Measurements from ENCODE around the gene CEACAM1.

The CEACAM1 gene

DNA sequence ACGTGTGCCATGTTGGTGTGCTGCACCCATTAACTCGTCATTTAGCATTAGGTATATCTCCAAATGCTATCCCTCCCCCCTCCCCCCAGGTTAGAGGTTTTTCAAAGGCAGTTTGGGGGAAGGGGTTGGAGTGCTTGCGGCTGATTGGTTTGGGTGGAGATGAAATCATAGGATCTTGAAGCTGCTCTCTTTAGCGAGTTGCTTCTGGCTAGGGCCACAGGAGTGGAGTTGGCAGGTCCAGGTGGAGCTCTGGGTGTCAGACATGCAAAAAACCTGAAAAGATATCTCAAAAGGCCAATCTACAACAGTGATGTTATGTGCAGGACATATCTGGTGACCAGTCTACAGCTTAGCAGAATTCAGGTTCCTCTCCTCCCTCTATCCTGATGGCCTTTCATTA, 52.9 kb downstream of the CEACAM1 start:
- H3K4me1 Mint-ChIP-seq = no peaks in the 10 kb centered on the region
- no peak overlapping the region for H3K4me3 Mint-ChIP-seq
- DNase-seq (ENCODE audit: low spot score in 2 of 2) (no peak), ATAC-seq (replicated peaks; ENCODE audit: extremely low read depth, poor library complexity, severe bottlenecking) (no peak)
- H3K27me3 Mint-ChIP-seq = no peaks in the 10 kb centered on the region
- H3K27ac Mint-ChIP-seq (ENCODE audit: low read depth) = no peak overlapping the region
- H3K9me3 Mint-ChIP-seq = no peaks in the 10 kb centered on the region
- H3K36me3 Mint-ChIP-seq (ENCODE audit: insufficient read depth) = peaks cover 4% of the 10 kb centered on the region

GRCh38 chr19:42474743-42475142, 53.5 kb downstream of the CEACAM1 start:
- no peak overlapping the region for H3K4me3 Mint-ChIP-seq
- no peak overlapping the region for H3K27ac Mint-ChIP-seq (ENCODE audit: low read depth)

DNA sequence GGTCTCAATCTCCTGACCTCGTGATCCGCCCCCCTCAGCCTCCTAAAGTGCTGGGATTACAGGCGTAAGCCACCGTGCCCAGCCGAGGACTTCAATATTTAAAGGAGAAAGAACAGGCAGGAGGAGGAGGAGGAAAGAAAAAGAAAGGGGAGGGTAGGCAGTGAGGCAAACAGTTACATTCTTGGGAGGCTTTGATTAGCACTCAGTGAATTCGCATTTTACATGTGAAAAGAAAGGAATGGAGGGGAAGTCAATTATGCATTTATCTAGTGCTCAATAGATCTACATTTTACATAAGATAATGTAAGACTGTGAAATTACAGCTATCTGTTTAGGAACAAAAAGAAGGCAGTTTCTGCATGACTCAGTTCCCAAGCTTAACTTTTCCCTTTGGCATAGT, 54.6 kb downstream of the CEACAM1 start:
- DNase-seq (ENCODE audit: low spot score in 2 of 2) (no peak), ATAC-seq (replicated peaks; ENCODE audit: extremely low read depth, poor library complexity, severe bottlenecking) (no peak)
- Mint-ChIP-seq H3K27me3 (no peaks in the 10 kb centered on the region), H3K9me3 (no peaks in the 10 kb centered on the region), H3K4me1 (no peaks in the 10 kb centered on the region), H3K36me3 (ENCODE audit: insufficient read depth) (peaks cover 2% of the 10 kb centered on the region), H3K4me3 (no peak overlapping the region), H3K27ac (ENCODE audit: low read depth) (no peak overlapping the region)

More at GRCh38 chr19:42474743-42475142, 53.5 kb downstream of the CEACAM1 start:
- Mint-ChIP-seq H3K36me3 (ENCODE audit: insufficient read depth) (peaks cover 2% of the 10 kb centered on the region), H3K27me3 (no peaks in the 10 kb centered on the region), H3K4me1 (no peaks in the 10 kb centered on the region), H3K9me3 (no peaks in the 10 kb centered on the region)
- no peak for ATAC-seq (replicated peaks; ENCODE audit: extremely low read depth, poor library complexity, severe bottlenecking)
- no peak for DNase-seq (ENCODE audit: low spot score in 2 of 2)

GRCh38 chr19:42472402-42473147, 55.7 kb downstream of the CEACAM1 start:
- no peak for DNase-seq (ENCODE audit: low spot score in 2 of 2)
- no peaks in the 10 kb centered on the region for H3K36me3 Mint-ChIP-seq (ENCODE audit: insufficient read depth)
- no peak overlapping the region for H3K4me3 Mint-ChIP-seq
- no peaks in the 10 kb centered on the region for H3K9me3 Mint-ChIP-seq
- no peaks in the 10 kb centered on the region for H3K4me1 Mint-ChIP-seq
- H3K27ac Mint-ChIP-seq (ENCODE audit: low read depth) = no peak overlapping the region
- H3K27me3 Mint-ChIP-seq = no peaks in the 10 kb centered on the region
- no peak for ATAC-seq (replicated peaks; ENCODE audit: extremely low read depth, poor library complexity, severe bottlenecking)

DNA sequence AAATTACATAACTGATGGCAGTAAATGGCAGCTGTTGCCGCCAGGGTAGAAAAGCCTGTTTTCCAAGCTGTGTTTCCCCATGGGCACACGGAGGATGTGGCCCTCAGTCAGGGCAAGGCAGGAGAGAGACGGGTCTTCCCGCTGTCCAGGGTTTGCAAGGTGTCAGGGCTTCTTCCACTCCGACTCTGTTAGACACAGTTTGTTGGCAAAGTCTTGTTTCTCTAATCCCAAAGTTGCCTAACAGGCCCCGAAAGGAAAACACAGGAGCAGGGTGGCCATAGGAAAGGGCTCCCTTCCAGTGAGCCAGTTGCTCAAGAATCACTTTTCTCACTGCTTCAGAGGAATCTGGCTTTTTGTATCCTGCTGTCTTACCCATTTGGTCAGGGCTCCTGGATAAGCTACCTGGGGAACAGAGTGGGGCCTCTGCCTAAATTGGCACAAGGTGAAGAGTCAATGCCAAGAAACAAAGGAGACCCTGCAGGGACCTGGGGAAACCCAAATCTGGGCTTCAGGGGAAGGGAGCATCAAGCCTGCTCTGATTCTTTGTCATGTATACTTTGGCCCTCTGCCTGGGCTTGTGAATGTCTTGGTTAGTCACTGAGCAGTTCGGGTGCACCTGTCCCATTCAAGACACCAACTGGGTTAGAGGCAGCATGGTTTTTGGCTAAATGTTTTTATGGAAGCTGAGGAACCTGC, 56.6 kb downstream of the CEACAM1 start:
- DNase-seq (ENCODE audit: low spot score in 2 of 2) (no peak), ATAC-seq (replicated peaks; ENCODE audit: extremely low read depth, poor library complexity, severe bottlenecking) (no peak)
- H3K4me3 Mint-ChIP-seq = no peak overlapping the region
- H3K36me3 Mint-ChIP-seq (ENCODE audit: insufficient read depth) = no peaks in the 10 kb centered on the region
- H3K27me3 Mint-ChIP-seq = no peaks in the 10 kb centered on the region
- no peak overlapping the region for H3K27ac Mint-ChIP-seq (ENCODE audit: low read depth)
- no peaks in the 10 kb centered on the region for H3K4me1 Mint-ChIP-seq
- no peaks in the 10 kb centered on the region for H3K9me3 Mint-ChIP-seq

DNA sequence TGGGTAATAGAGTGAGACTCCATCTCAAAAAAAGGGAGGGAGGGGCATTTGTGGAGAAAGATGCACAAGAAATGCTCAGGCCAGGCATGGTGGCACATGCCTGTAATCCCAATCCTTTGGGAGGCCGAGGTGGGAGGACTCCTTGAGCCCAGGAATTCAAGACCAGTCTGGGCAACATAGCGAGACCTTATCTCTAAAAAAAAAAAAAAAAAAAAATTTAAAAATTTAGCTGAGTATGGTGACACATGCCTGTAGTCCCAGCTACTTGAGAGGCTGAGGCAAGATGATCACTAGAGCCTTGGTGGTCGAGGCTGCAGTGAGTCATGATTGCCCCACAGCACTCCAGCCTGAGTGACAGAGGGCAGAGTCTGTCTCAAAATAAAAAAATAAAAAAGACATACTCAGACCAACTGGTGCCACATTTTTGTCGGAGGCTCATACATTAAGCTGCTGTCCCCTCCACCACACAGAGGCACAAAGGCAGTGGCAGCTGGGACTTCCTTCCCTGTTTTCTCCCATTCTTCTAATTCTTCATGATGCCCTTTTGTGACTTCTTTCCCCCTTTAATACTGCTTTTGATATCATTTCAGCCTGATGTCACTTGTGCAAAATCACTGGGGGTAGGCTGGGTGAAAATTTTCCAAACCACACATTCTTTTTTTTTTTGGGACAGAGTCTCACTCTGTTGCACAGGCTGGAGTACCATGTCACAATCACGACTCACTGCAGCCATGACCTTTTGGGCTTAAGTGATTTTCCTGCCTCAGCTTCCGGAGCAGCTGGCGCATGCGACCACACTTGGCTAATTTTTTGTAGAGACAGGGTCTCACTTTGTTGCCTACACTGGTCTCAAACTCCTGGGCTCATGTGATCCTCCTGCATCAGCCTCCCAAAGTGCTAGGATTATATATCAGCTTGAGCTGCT, 58.7 kb downstream of the CEACAM1 start:
- Mint-ChIP-seq H3K9me3 (no peaks in the 10 kb centered on the region), H3K36me3 (ENCODE audit: insufficient read depth) (no peaks in the 10 kb centered on the region), H3K4me1 (no peaks in the 10 kb centered on the region), H3K27me3 (no peaks in the 10 kb centered on the region), H3K4me3 (no peak overlapping the region), H3K27ac (ENCODE audit: low read depth) (no peak overlapping the region)
- ATAC-seq (replicated peaks; ENCODE audit: extremely low read depth, poor library complexity, severe bottlenecking) (no peak), DNase-seq (ENCODE audit: low spot score in 2 of 2) (no peak)

- Mint-ChIP-seq H3K9me3 (no peaks in the 10 kb centered on the region), H3K27me3 (no peaks in the 10 kb centered on the region), H3K36me3 (ENCODE audit: insufficient read depth) (no peaks in the 10 kb centered on the region), H3K4me1 (no peaks in the 10 kb centered on the region), H3K4me3 (no peak overlapping the region), H3K27ac (ENCODE audit: low read depth) (no peak overlapping the region)
- no peak for ATAC-seq (replicated peaks; ENCODE audit: extremely low read depth, poor library complexity, severe bottlenecking)
- no peak for DNase-seq (ENCODE audit: low spot score in 2 of 2)
These were observed 59.9 kb downstream of the CEACAM1 start for GRCh38 chr19:42468273-42468796.

DNA sequence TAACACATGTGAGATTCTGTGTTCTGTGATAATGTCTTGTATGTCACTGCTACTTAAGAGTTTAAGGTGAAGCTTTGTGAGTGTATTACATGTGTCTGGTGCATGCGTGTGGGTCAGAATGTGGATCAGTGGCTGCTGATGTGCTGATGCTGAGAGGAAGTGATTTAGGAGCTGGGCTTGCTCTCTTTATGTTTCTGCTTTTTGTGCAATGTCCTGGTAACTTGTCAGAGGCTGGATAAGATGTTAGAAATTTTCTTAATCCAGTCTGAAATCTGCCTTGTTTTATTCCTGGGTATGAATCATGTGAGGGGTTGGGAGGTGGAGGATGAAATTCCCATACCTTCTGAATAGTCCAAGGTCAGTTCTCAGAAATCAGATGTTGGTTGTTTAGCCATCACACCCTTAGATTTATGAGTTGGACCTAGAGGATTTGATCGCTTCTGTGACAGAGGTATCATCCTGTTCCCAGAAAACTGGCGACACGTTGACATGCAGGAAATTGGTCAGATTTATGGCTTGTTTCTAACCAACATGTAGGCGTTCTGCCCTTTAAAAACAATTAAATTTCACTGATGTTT, 61.0 kb downstream of the CEACAM1 start:
- no peak for ATAC-seq (replicated peaks; ENCODE audit: extremely low read depth, poor library complexity, severe bottlenecking)
- Mint-ChIP-seq H3K36me3 (ENCODE audit: insufficient read depth) (no peaks in the 10 kb centered on the region), H3K9me3 (no peaks in the 10 kb centered on the region), H3K27me3 (no peaks in the 10 kb centered on the region), H3K27ac (ENCODE audit: low read depth) (no peak overlapping the region), H3K4me3 (no peak overlapping the region), H3K4me1 (no peaks in the 10 kb centered on the region)
- DNase-seq (ENCODE audit: low spot score in 2 of 2) = no peak

GRCh38 chr19:42466521-42467182, 61.6 kb downstream of the CEACAM1 start:
- ATAC-seq (replicated peaks; ENCODE audit: extremely low read depth, poor library complexity, severe bottlenecking) (no peak), DNase-seq (ENCODE audit: low spot score in 2 of 2) (no peak)
- H3K27ac Mint-ChIP-seq (ENCODE audit: low read depth) = no peak overlapping the region
- H3K4me3 Mint-ChIP-seq = no peak overlapping the region
- no peaks in the 10 kb centered on the region for H3K4me1 Mint-ChIP-seq
- H3K9me3 Mint-ChIP-seq = no peaks in the 10 kb centered on the region
- no peaks in the 10 kb centered on the region for H3K36me3 Mint-ChIP-seq (ENCODE audit: insufficient read depth)
- no peaks in the 10 kb centered on the region for H3K27me3 Mint-ChIP-seq

- H3K4me1 Mint-ChIP-seq = no peaks in the 10 kb centered on the region
- H3K9me3 Mint-ChIP-seq = no peaks in the 10 kb centered on the region
- H3K27ac Mint-ChIP-seq (ENCODE audit: low read depth) = no peak overlapping the region
- ATAC-seq (replicated peaks; ENCODE audit: extremely low read depth, poor library complexity, severe bottlenecking) = no peak
- H3K27me3 Mint-ChIP-seq = no peaks in the 10 kb centered on the region
- no peak for DNase-seq (ENCODE audit: low spot score in 2 of 2)
- H3K4me3 Mint-ChIP-seq = no peak overlapping the region
- H3K36me3 Mint-ChIP-seq (ENCODE audit: insufficient read depth) = no peaks in the 10 kb centered on the region
These were observed 62.4 kb downstream of the CEACAM1 start for GRCh38 chr19:42465827-42466280.

GRCh38 chr19:42461700-42462324, 66.5 kb downstream of the CEACAM1 start:
- Mint-ChIP-seq H3K9me3 (no peaks in the 10 kb centered on the region), H3K4me1 (no peaks in the 10 kb centered on the region), H3K36me3 (ENCODE audit: insufficient read depth) (no peaks in the 10 kb centered on the region), H3K27me3 (no peaks in the 10 kb centered on the region), H3K4me3 (no peak overlapping the region), H3K27ac (ENCODE audit: low read depth) (no peak overlapping the region)
- ATAC-seq (replicated peaks; ENCODE audit: extremely low read depth, poor library complexity, severe bottlenecking) (no peak), DNase-seq (ENCODE audit: low spot score in 2 of 2) (no peak)
